Measurements from ENCODE around the gene ASB6.

Gene ASB6

DNA sequence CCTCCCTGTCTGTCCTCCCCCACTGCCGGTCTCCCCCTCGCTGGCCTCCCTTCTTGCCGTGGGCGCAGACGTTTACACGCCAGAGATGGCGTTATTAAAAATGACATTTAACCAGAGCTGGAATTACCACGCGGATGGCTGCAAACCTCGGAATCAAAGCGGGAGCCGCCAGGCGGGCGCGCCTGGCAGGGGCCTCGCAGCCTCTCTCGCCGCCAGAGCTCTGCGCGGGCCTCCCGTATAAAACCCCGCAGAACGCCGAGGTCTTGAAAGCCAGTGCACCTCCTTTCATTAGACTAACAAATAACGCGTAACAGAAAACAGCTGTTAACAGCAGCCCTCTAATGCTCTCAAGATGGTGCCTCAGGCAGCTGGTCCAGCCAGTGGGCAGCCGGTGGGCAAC lies 33.7 kb upstream of the ASB6 start:
- no peak overlapping the region for H3K4me3 ChIP-seq (replicated peaks in 1 of 2; ENCODE audit: low read depth in 2 of 2, low read length in 2 of 2)
- DNase-seq (ENCODE audit: low read depth in 2 of 2): no peak
- no peak for TF ChIP-seq CTCF (IDR thresholded peaks at IDR 0.05; ENCODE audit: low read depth, low read length)

GRCh38 chr9:129674229-129674628 lies 32.3 kb upstream of the ASB6 start:
- no peak overlapping the region for H3K4me3 ChIP-seq (replicated peaks in 1 of 2; ENCODE audit: low read depth in 2 of 2, low read length in 2 of 2)
- no peak for DNase-seq (ENCODE audit: low read depth in 2 of 2)
- no peak for TF ChIP-seq CTCF (IDR thresholded peaks at IDR 0.05; ENCODE audit: low read depth, low read length)

- no peak for TF ChIP-seq CTCF (IDR thresholded peaks at IDR 0.05; ENCODE audit: low read depth, low read length)
- no peak overlapping the region for H3K4me3 ChIP-seq (replicated peaks in 1 of 2; ENCODE audit: low read depth in 2 of 2, low read length in 2 of 2)
- no peak for DNase-seq (ENCODE audit: low read depth in 2 of 2)
These were observed 31.7 kb upstream of the ASB6 start for GRCh38 chr9:129673602-129674001.

DNA sequence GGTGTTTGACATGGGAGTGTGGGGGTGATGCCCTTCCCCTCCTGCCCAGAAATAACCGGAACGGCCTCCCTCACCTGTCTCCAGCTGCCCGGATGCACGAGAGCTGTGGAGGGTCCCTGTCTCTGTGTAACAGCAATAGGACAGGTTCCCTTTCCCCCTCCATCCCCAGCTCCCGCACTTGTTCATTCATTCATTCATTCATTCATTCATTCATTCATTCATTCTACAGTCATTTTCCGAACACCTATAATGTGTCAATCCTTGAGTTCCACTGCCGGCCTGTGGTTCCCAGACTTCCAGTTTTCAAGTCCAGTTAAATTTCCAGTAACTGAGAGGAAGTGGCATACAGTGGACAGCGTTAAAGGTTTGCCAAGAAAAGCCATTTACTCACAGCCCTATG lies 30.8 kb upstream of the ASB6 start:
- DNase-seq (ENCODE audit: low read depth in 2 of 2): no peak
- TF ChIP-seq CTCF (IDR thresholded peaks at IDR 0.05; ENCODE audit: low read depth, low read length): no peak
- no peak overlapping the region for H3K4me3 ChIP-seq (replicated peaks in 1 of 2; ENCODE audit: low read depth in 2 of 2, low read length in 2 of 2)

- DNase-seq (ENCODE audit: low read depth in 2 of 2): no peak
- H3K4me3 ChIP-seq (replicated peaks in 1 of 2; ENCODE audit: low read depth in 2 of 2, low read length in 2 of 2): no peak overlapping the region
- no peak for TF ChIP-seq CTCF (IDR thresholded peaks at IDR 0.05; ENCODE audit: low read depth, low read length)
These were observed 29.6 kb upstream of the ASB6 start for GRCh38 chr9:129671519-129671918.

DNA sequence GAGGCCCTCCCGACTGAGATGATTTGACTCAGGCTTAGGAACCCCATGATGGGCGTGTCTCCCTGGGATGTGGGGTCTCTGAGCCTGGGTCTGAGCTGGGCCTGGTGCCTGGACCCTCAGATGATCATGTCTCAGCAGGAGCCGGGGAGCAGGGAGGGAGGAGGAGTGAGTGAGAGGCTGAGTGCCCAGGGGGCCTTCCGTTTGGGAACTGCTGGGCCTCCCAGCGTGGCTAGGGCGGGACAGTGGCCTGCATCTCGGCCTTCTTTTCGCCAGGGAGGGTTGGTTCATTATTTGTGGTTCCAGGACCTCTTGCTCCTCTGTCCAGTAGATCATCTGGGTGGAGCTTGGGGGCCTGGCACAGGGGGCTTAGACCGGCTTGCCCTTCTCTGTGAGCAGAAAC lies 29.1 kb upstream of the ASB6 start:
- no peak for DNase-seq (ENCODE audit: low read depth in 2 of 2)
- H3K4me3 ChIP-seq (replicated peaks in 1 of 2; ENCODE audit: low read depth in 2 of 2, low read length in 2 of 2): no peak overlapping the region
- no peak for TF ChIP-seq CTCF (IDR thresholded peaks at IDR 0.05; ENCODE audit: low read depth, low read length)

DNA sequence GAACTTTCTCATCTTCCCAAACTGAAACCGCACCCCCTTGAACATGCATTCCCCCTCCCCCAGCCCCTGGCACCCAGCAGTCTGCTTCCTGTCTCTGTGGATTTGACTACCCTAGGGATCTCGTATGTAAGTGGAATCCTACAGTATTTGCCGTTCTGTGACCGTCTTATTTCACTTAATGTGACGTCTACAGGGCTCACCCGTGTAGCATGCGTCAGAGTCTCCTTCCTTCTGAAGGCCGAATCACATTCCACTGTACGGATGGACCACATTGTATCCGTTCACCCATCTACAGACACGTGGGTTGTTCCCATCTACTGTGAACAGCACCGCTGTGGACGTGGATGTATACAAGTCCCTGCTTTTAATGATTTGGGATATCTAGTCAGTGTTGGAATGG lies 28.0 kb upstream of the ASB6 start:
- DNase-seq (ENCODE audit: low read depth in 2 of 2): no peak
- no peak overlapping the region for H3K4me3 ChIP-seq (replicated peaks in 1 of 2; ENCODE audit: low read depth in 2 of 2, low read length in 2 of 2)
- no peak for TF ChIP-seq CTCF (IDR thresholded peaks at IDR 0.05; ENCODE audit: low read depth, low read length)
